Activated T-cell treated with anti-CD3 and anti-CD28 coated beads, Interleukin-2, amount 50 U/mL, for 1 hour (primary cell): ENCODE data around the gene TAOK2.

ENCODE experiments used
- DNase-seq: peaks from one replicate; pipeline ENCODE4 v3.0.0-alpha.2; 2020

The TAOK2 gene

GRCh38 chr16:29988346-29989075 lies 14.8 kb downstream of the TAOK2 start:
- DNase-seq, result no peak

- DNase-seq, result no peak
Measured at GRCh38 chr16:29989111-29989858, 15.6 kb downstream of the TAOK2 start.

GRCh38 chr16:29990034-29990433 lies 16.4 kb downstream of the TAOK2 start:
- no peak for DNase-seq

GRCh38 chr16:29990883-29991570 lies 17.4 kb downstream of the TAOK2 start:
- DNase-seq, result no peak

- DNase-seq, result no peak
Measured at GRCh38 chr16:29991571-29991904, 17.9 kb downstream of the TAOK2 start.

- no peak for DNase-seq
Measured at GRCh38 chr16:29992344-29992967, 18.8 kb downstream of the TAOK2 start.

GRCh38 chr16:29993191-29993902 lies 19.7 kb downstream of the TAOK2 start:
- no peak for DNase-seq

GRCh38 chr16:29993903-29994599 lies 20.4 kb downstream of the TAOK2 start:
- DNase-seq, result no peak

- no peak for DNase-seq
Measured at GRCh38 chr16:29994600-29995323, 21.1 kb downstream of the TAOK2 start.

GRCh38 chr16:29995324-29995910 lies 21.7 kb downstream of the TAOK2 start, which contains the start of gene HIRIP3:
HIRIP3 (minus strand) TSS chr16:29995617; CDS start chr16:29995605, 12 bp downstream.
- DNase-seq, result peak; percentile 86

- DNase-seq, result peak; percentile 99
Measured at GRCh38 chr16:29995911-29996765, 22.5 kb downstream of the TAOK2 start, which contains the start of gene INO80E. INO80E (plus strand) TSS chr16:29996241; CDS start chr16:29996311, 70 bp downstream.

GRCh38 chr16:29996766-29997250 lies 23.1 kb downstream of the TAOK2 start:
- DNase-seq, result no peak

GRCh38 chr16:29999605-30000004 lies 25.9 kb downstream of the TAOK2 start:
- DNase-seq, result no peak

- no peak for DNase-seq
Measured at GRCh38 chr16:30000735-30001631, 27.3 kb downstream of the TAOK2 start.

- DNase-seq, result no peak
Measured at GRCh38 chr16:30002614-30003346, 29.1 kb downstream of the TAOK2 start.

GRCh38 chr16:30003670-30004423 lies 30.2 kb downstream of the TAOK2 start:
- DNase-seq, result no peak

GRCh38 chr16:30004424-30004776 lies 30.7 kb downstream of the TAOK2 start:
- DNase-seq, result no peak
